Fibroblast of pulmonary artery (primary cell): Measurements from ENCODE around the gene CWF19L2.
A peak's percentile ranks its signal among the peaks of the same experiment; 100 is the strongest.

Experiments
- DNase-seq: peaks from one replicate; pipeline ENCODE4 v3.0.0-alpha.2; 2010; ENCODE audit warnings: low read depth
- H3K4me3 ChIP-seq: replicated peaks from 2 replicates; pipeline ENCODE4 v1.5.1; 2011; ENCODE audit warnings: low read depth, mild to moderate bottlenecking, control low read depth, low read length, moderate library complexity
- CTCF ChIP-seq: IDR thresholded peaks from 2 replicates; pipeline ENCODE4 v1.5.1; 2011; ENCODE audit warnings: mild to moderate bottlenecking, control low read depth, low read length, inconsistent platforms; ENCODE audit errors: missing control alignments

The CWF19L2 gene

GRCh38 chr11:107316426-107316825, 141.2 kb downstream of the CWF19L2 start:
- no peak for TF ChIP-seq CTCF
- no peak overlapping the region for H3K4me3 ChIP-seq
- DNase-seq: no peak

DNA sequence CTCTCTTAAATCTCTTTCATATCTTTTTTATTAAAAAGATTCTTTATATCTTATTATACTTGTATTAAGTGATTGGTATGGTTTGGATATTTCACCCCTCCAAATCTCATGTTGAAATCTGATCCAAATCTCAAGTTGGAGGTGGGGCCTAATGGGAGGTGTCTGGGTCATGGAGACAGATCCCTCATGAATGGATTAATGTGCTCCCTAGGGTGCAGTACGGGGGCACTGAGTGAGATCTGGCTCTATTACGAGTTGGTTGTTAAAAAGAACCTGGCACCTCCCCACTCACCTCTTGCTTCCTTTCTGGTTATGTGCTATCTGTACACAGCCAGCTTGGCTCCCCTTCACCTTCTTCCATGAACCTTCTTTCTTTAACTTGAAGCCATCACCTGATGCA, 149.6 kb downstream of the CWF19L2 start:
- no peak for DNase-seq
- H3K4me3 ChIP-seq: no peak overlapping the region
- no peak for TF ChIP-seq CTCF

DNA sequence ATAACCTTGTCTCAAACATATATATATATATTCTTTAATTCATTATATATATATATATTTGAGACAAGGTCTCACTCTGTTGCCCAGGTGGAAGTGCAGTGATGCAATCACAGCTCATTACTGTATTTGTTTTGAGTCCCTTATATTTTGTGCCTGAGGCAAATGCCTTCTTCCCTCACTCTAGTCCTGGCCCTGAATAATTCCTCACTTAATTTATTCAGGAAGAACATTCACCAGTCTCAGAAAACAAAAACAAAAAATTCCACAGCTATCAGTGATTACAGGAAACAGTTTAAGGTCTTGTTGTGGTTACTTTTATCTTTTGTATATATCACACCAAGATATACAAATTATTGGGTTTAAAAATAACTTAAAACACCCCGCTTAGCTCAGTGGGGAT, 155.7 kb downstream of the CWF19L2 start:
- TF ChIP-seq CTCF: no peak
- no peak overlapping the region for H3K4me3 ChIP-seq
- peak; percentile 1 for DNase-seq

- no peak overlapping the region for H3K4me3 ChIP-seq
- no peak for DNase-seq
- no peak for TF ChIP-seq CTCF
Observed at GRCh38 chr11:107293677-107294344, 163.8 kb downstream of the CWF19L2 start.

GRCh38 chr11:107282195-107282594, 175.4 kb downstream of the CWF19L2 start:
- no peak for TF ChIP-seq CTCF
- DNase-seq: no peak
- H3K4me3 ChIP-seq: no peak overlapping the region
